Measurements from ENCODE around the gene SNRNP70. TPM values are rescaled to one million over a fixed set of nuclear protein-coding genes. Genes with fewer than 3 reads are reported as not detected.

The SNRNP70 gene
- polyA plus RNA-seq, 3 donors: 27.4 to 360 (median 40.4) TPM

GRCh38 chr19:49086296-49086695, 1.0 kb downstream of the SNRNP70 start:
- H3K9ac ChIP-seq (ENCODE audit: insufficient read depth, low read length, poor library complexity, severe bottlenecking): peak overlapping the region; percentile 84
- H3K4me2 ChIP-seq (replicated peaks; ENCODE audit: extremely low read depth, low read length, poor library complexity, severe bottlenecking): peak overlapping the region; percentile 96
- Mint-ChIP-seq H3K4me3 (peak overlapping the region; percentile 91 to 94), H3K27ac (peak overlapping the region; percentile 86 to 95 (median 89)), H3K36me3 (peaks cover 22 to 41% of the 10 kb centered on the region in 2 donors), H3K27me3 (ENCODE audit: low read depth in 3 of 3) (peaks cover under 1 to 2% (median 2%) of the 10 kb centered on the region in 3 donors), H3K9me3 (no peaks in the 10 kb centered on the region), H3K4me1 (peaks cover 21% of the 10 kb centered on the region)
- H3K9me3 ChIP-seq (replicated peaks in 1 of 2; ENCODE audit: control insufficient read depth in 1 of 2, insufficient read depth in 1 of 2, low read length in 2 of 2): no peaks in the 10 kb centered on the region
- H3K27ac ChIP-seq (ENCODE audit: low read depth in 1 of 2, low read length in 2 of 2): peak overlapping the region in 1 of 2 donors; percentile 84
- H3K4me1 ChIP-seq (ENCODE audit: control insufficient read depth in 1 of 2, insufficient read depth in 2 of 2, low read length in 2 of 2): peaks cover 18 to 22% of the 10 kb centered on the region in 2 donors
- DNase-seq: no peak
- H3K27me3 ChIP-seq (ENCODE audit: control insufficient read depth in 2 of 2, insufficient read depth in 2 of 2, low read length in 2 of 2): no peaks in the 10 kb centered on the region
- no peak for TF ChIP-seq CTCF (IDR thresholded peaks at IDR 0.05)
- peaks cover 58% of the 10 kb centered on the region for H4K20me1 ChIP-seq (ENCODE audit: insufficient read depth, low read length)
- H3K79me2 ChIP-seq (ENCODE audit: insufficient read depth, low read length): peaks cover 57% of the 10 kb centered on the region
- peak overlapping the region; percentile 82 for H2AFZ ChIP-seq (ENCODE audit: insufficient read depth, low read depth, low read length, poor library complexity, severe bottlenecking)
- peak overlapping the region; percentile 62 to 93 (median 71) for H3K4me3 ChIP-seq (replicated peaks in 1 of 3; ENCODE audit: low read depth in 2 of 3, low read length in 3 of 3)
- WGBS (ENCODE audit: insufficient coverage): 66% methylated on average over 7 of the region's 11 CpGs
- intact Hi-C loops (cut with micrococcal nuclease): loop anchor here in 1 of 2 donors (10.0 kb wide), 1 partner anchor 369 kb away; the partner anchor contains the start of genes ALDH16A1 and PIH1D1
- peaks cover 26 to 39% of the 10 kb centered on the region in 2 donors for H3K36me3 ChIP-seq (replicated peaks in 1 of 2; ENCODE audit: control insufficient read depth in 1 of 2, insufficient read depth in 2 of 2, low read length in 2 of 2)

- no peak for TF ChIP-seq CTCF (IDR thresholded peaks at IDR 0.05)
- DNase-seq: no peak
- Mint-ChIP-seq H3K9me3 (no peaks in the 10 kb centered on the region), H3K4me3 (no peak overlapping the region), H3K27me3 (ENCODE audit: low read depth in 3 of 3) (peaks cover 0 to 1% (median 0%) of the 10 kb centered on the region in 3 donors), H3K4me1 (peaks cover 11% of the 10 kb centered on the region), H3K27ac (no peak overlapping the region), H3K36me3 (peaks cover 65 to 91% of the 10 kb centered on the region in 2 donors)
- Histone ChIP-seq H3K4me3 (replicated peaks in 1 of 3; ENCODE audit: low read depth in 2 of 3, low read length in 3 of 3) (no peak overlapping the region), H3K4me1 (ENCODE audit: control insufficient read depth in 1 of 2, insufficient read depth in 2 of 2, low read length in 2 of 2) (peaks cover 5 to 8% of the 10 kb centered on the region in 2 donors), H3K4me2 (replicated peaks; ENCODE audit: extremely low read depth, low read length, poor library complexity, severe bottlenecking) (no peak overlapping the region), H2AFZ (ENCODE audit: insufficient read depth, low read depth, low read length, poor library complexity, severe bottlenecking) (no peak overlapping the region), H4K20me1 (ENCODE audit: insufficient read depth, low read length) (peaks cover 93% of the 10 kb centered on the region), H3K9me3 (replicated peaks in 1 of 2; ENCODE audit: control insufficient read depth in 1 of 2, insufficient read depth in 1 of 2, low read length in 2 of 2) (no peaks in the 10 kb centered on the region), H3K27me3 (ENCODE audit: control insufficient read depth in 2 of 2, insufficient read depth in 2 of 2, low read length in 2 of 2) (no peaks in the 10 kb centered on the region), H3K36me3 (replicated peaks in 1 of 2; ENCODE audit: control insufficient read depth in 1 of 2, insufficient read depth in 2 of 2, low read length in 2 of 2) (peaks cover 71 to 91% of the 10 kb centered on the region in 2 donors), H3K9ac (ENCODE audit: insufficient read depth, low read length, poor library complexity, severe bottlenecking) (no peak overlapping the region), H3K27ac (ENCODE audit: low read depth in 1 of 2, low read length in 2 of 2) (no peak overlapping the region), H3K79me2 (ENCODE audit: insufficient read depth, low read length) (peaks cover 71% of the 10 kb centered on the region)
- WGBS (ENCODE audit: insufficient coverage): 100% methylated on average over 8 of the region's 17 CpGs
- intact Hi-C loops (cut with micrococcal nuclease): loop anchor here in 1 of 2 donors (10.0 kb wide), 1 partner anchor 233 kb away; the partner anchor contains the start of gene SLC6A16
Measured at GRCh38 chr19:49091391-49092038, 6.3 kb downstream of the SNRNP70 start.

Data from CD14-positive monocyte (primary cell).